ENCODE results near the gene MOGAT3. TPM values are rescaled to one million over a fixed set of nuclear protein-coding genes. Genes with fewer than 3 reads are reported as not detected.

MOGAT3 gene
- polyA plus RNA-seq, 1 donor (not counting 4 experiments of a cell fraction or from before 2014, with no cell fraction given), result not detected

- DNase-seq (ENCODE audit: low read depth, low spot score) (no peak), FAIRE-seq (no peak)
- Histone ChIP-seq H3K27ac (ENCODE audit: control insufficient read depth, insufficient read depth, low read length) (no peak overlapping the region), H3K4me3 (ENCODE audit: control insufficient read depth in 2 of 3, extremely low read depth in 1 of 3, insufficient read depth in 2 of 3, low read depth in 1 of 3, low read length in 3 of 3) (no peak overlapping the region), H3K27me3 (ENCODE audit: control insufficient read depth, extremely low read depth, insufficient read depth, low read length) (peaks cover 54% of the 10 kb centered on the region), H3K9me1 (ENCODE audit: control insufficient read depth, extremely low read depth, insufficient read depth, low read length) (no peaks in the 10 kb centered on the region), H3K4me1 (ENCODE audit: control insufficient read depth, extremely low read depth, insufficient read depth, low read length) (no peaks in the 10 kb centered on the region), H2AFZ (ENCODE audit: control insufficient read depth, low read length) (no peak overlapping the region), H3K9ac (ENCODE audit: control insufficient read depth, extremely low read depth, insufficient read depth, low read length) (no peak overlapping the region), H3K4me2 (ENCODE audit: control insufficient read depth, extremely low read depth, insufficient read depth, low read depth, low read length) (peak overlapping the region; percentile 16), H3K9me3 (ENCODE audit: control insufficient read depth, low read depth, low read length) (no peaks in the 10 kb centered on the region), H3K36me3 (ENCODE audit: control insufficient read depth in 2 of 2, extremely low read depth in 1 of 2, insufficient read depth in 2 of 2, low read length in 2 of 2) (no peaks in the 10 kb centered on the region), H3K79me2 (ENCODE audit: control insufficient read depth, insufficient read depth, low read length) (no peaks in the 10 kb centered on the region), H4K20me1 (ENCODE audit: control insufficient read depth, extremely low read depth, insufficient read depth, low read length) (no peaks in the 10 kb centered on the region)
- dilution Hi-C loops (cut with MboI; ENCODE audit: extremely low pct_ligation_motif_present, low sequenced_read_pairs), result no loop called here
- no peak for TF ChIP-seq CTCF (optimal IDR thresholded peaks at IDR 0.05 in 1 of 3, IDR thresholded peaks at IDR 0.05 in 1 of 3, conservative IDR thresholded peaks at IDR 0.05 in 1 of 3; ENCODE audit: extremely low read depth in 1 of 3, insufficient read depth in 2 of 3, low read length in 3 of 3)
- no peak for TF ChIP-seq EZH2 (IDR thresholded peaks at IDR 0.05; ENCODE audit: low read length)
These were observed 21.1 kb downstream of the MOGAT3 start for GRCh38 chr7:101179713-101180112.

GRCh38 chr7:101179117-101179516 is 21.7 kb downstream of the MOGAT3 start:
- Histone ChIP-seq H3K9me1 (ENCODE audit: control insufficient read depth, extremely low read depth, insufficient read depth, low read length) (no peaks in the 10 kb centered on the region), H2AFZ (ENCODE audit: control insufficient read depth, low read length) (no peak overlapping the region), H3K79me2 (ENCODE audit: control insufficient read depth, insufficient read depth, low read length) (no peaks in the 10 kb centered on the region), H3K4me1 (ENCODE audit: control insufficient read depth, extremely low read depth, insufficient read depth, low read length) (no peaks in the 10 kb centered on the region), H3K9me3 (ENCODE audit: control insufficient read depth, low read depth, low read length) (no peaks in the 10 kb centered on the region), H3K9ac (ENCODE audit: control insufficient read depth, extremely low read depth, insufficient read depth, low read length) (no peak overlapping the region), H3K27ac (ENCODE audit: control insufficient read depth, insufficient read depth, low read length) (no peak overlapping the region), H3K36me3 (ENCODE audit: control insufficient read depth in 2 of 2, extremely low read depth in 1 of 2, insufficient read depth in 2 of 2, low read length in 2 of 2) (no peaks in the 10 kb centered on the region), H3K27me3 (ENCODE audit: control insufficient read depth, extremely low read depth, insufficient read depth, low read length) (peaks cover 60% of the 10 kb centered on the region), H3K4me2 (ENCODE audit: control insufficient read depth, extremely low read depth, insufficient read depth, low read depth, low read length) (peak overlapping the region; percentile 27), H3K4me3 (ENCODE audit: control insufficient read depth in 2 of 3, extremely low read depth in 1 of 3, insufficient read depth in 2 of 3, low read depth in 1 of 3, low read length in 3 of 3) (no peak overlapping the region), H4K20me1 (ENCODE audit: control insufficient read depth, extremely low read depth, insufficient read depth, low read length) (no peaks in the 10 kb centered on the region)
- dilution Hi-C loops (cut with MboI; ENCODE audit: extremely low pct_ligation_motif_present, low sequenced_read_pairs), result no loop called here
- FAIRE-seq, result no peak
- TF ChIP-seq CTCF (optimal IDR thresholded peaks at IDR 0.05 in 1 of 3, IDR thresholded peaks at IDR 0.05 in 1 of 3, conservative IDR thresholded peaks at IDR 0.05 in 1 of 3; ENCODE audit: extremely low read depth in 1 of 3, insufficient read depth in 2 of 3, low read length in 3 of 3) (no peak), EZH2 (IDR thresholded peaks at IDR 0.05; ENCODE audit: low read length) (peak; percentile 90)
- DNase-seq (ENCODE audit: low read depth, low spot score), result no peak

Data from keratinocyte (primary cell).